Activated effector memory CD4-positive, alpha-beta T cell treated with anti-CD3 and anti-CD28 coated beads, Interleukin-2, amount 50 U/mL, for 16 hours (primary cell): ENCODE results near the gene SHISAL2A.
"Not testable (repeated sequence)": the region's sequence is repeated elsewhere in the genome, so short reads cannot be mapped to it uniquely, and the experiment has no call there.

ENCODE experiments used
- DNase-seq: peaks from one replicate; pipeline ENCODE4 v3.0.0-alpha.2; 2020

SHISAL2A gene

GRCh38 chr1:52691821-52692220, 58.9 kb downstream of the SHISAL2A start:
- DNase-seq = no peak

- peak; percentile 8 for DNase-seq
Observed at GRCh38 chr1:52692697-52693096, 59.7 kb downstream of the SHISAL2A start.

- DNase-seq = not testable (repeated sequence)
Observed at GRCh38 chr1:52693351-52693750, 60.4 kb downstream of the SHISAL2A start.

GRCh38 chr1:52693843-52694242, 60.9 kb downstream of the SHISAL2A start:
- DNase-seq = no peak

GRCh38 chr1:52695627-52696026, 62.7 kb downstream of the SHISAL2A start:
- no peak for DNase-seq

- peak; percentile 89 for DNase-seq
Observed at GRCh38 chr1:52697795-52698674, 65.1 kb downstream of the SHISAL2A start, which contains the start of gene COA7. Gene COA7, minus strand, starts transcription at chr1:52698347. Its CDS starts 21 bp downstream, at chr1:52698326.

- peak; percentile 92 for DNase-seq
Observed at GRCh38 chr1:52702886-52703787, 70.2 kb downstream of the SHISAL2A start.

- no peak for DNase-seq
Observed at GRCh38 chr1:52706136-52706670, 73.2 kb downstream of the SHISAL2A start.
